ENCODE measurements around the gene CKS1B.

DNA sequence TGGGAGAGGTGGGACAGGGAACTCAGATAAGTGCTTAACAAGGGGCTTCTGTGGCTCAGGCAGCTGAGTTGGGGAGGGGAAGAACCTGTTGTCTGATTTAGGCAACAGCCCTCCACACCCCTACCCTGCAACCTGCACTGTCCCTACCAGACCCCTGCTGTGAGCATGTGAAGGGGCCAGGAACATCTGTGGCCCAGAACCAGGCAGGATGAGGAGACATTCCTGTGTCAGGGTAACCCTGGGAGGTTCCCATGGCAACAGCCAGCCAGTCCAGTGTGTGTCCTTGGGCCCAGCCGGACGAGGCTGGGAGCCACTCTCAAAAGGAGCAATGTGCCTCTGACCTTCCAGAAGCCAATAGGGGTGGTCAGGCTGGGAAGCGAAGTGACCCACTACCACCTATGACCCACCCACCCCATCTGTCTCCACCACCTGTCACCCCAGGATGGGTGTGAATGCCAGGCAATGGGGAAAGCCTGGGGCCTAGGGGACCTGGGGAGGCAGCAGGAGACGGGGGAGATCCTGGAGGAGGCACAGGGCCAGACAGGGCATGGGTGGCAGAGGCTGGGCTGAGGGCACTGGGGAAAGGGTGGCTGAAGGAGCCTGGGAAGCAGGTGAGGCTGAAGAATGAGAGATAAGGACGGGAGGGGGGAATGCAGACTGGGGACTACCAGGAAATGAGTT lies 33.0 kb upstream of the CKS1B start:
- TF ChIP-seq PPARA (CRISPR knock-in tag; IDR thresholded peaks at IDR 0.05; ENCODE audit: borderline replicate concordance) (no peak), TOX (CRISPR knock-in tag; IDR thresholded peaks at IDR 0.05; ENCODE audit: borderline replicate concordance) (no peak), ZNF70 (CRISPR knock-in tag; IDR thresholded peaks at IDR 0.05) (no peak)
